AG09309 (cell line): ENCODE data around the gene NUDT14.

Source experiments
- DNase-seq: peaks from one replicate; pipeline ENCODE4 v3.0.0-alpha.2; 2010; ENCODE audit warnings: low read depth
- H3K4me3 ChIP-seq: 2 replicates; pipeline ENCODE4 v1.5.1; 2011; ENCODE audit warnings: mild to moderate bottlenecking, low read depth, low read length, moderate library complexity; ENCODE audit not compliant: control insufficient read depth
- TF ChIP-seq, protein P1 (sequence below): IDR thresholded peaks from 2 replicates; pipeline ENCODE4 v1.5.1; 2011; ENCODE audit warnings: mild to moderate bottlenecking, low read depth, low read length, inconsistent platforms; ENCODE audit not compliant: insufficient read depth, control insufficient read depth; ENCODE audit errors: missing control alignments

The NUDT14 gene

DNA sequence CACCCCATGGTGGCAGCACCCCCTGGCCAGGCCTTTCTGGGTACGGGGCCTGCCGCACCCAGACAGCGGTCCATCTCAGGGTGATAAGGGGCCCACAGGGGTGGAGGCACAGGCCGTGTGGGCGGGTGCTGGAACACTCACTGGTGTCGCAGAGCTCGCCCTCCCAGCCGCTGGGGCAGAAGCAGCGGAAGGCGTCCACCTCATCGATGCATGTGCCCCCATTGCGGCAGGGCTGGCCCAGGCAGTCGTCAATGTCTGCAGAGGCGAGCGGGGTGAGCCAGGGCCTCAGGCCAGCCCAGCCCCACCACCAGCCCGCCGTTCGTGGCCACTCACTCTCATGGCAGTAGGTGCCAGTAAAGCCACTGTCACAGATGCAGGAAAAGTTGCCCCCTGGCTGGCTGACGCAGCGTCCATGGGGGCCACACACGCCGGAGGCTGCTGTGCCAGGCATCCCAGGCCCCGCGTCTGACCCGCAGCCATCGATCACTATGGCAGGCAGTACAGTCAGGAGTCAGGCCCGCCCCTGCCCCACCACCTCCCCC lies 32.4 kb downstream of the NUDT14 start:
- TF ChIP-seq, protein P1, sequence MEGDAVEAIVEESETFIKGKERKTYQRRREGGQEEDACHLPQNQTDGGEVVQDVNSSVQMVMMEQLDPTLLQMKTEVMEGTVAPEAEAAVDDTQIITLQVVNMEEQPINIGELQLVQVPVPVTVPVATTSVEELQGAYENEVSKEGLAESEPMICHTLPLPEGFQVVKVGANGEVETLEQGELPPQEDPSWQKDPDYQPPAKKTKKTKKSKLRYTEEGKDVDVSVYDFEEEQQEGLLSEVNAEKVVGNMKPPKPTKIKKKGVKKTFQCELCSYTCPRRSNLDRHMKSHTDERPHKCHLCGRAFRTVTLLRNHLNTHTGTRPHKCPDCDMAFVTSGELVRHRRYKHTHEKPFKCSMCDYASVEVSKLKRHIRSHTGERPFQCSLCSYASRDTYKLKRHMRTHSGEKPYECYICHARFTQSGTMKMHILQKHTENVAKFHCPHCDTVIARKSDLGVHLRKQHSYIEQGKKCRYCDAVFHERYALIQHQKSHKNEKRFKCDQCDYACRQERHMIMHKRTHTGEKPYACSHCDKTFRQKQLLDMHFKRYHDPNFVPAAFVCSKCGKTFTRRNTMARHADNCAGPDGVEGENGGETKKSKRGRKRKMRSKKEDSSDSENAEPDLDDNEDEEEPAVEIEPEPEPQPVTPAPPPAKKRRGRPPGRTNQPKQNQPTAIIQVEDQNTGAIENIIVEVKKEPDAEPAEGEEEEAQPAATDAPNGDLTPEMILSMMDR = no peak
- no peak for DNase-seq
- no peak overlapping the region for H3K4me3 ChIP-seq

DNA sequence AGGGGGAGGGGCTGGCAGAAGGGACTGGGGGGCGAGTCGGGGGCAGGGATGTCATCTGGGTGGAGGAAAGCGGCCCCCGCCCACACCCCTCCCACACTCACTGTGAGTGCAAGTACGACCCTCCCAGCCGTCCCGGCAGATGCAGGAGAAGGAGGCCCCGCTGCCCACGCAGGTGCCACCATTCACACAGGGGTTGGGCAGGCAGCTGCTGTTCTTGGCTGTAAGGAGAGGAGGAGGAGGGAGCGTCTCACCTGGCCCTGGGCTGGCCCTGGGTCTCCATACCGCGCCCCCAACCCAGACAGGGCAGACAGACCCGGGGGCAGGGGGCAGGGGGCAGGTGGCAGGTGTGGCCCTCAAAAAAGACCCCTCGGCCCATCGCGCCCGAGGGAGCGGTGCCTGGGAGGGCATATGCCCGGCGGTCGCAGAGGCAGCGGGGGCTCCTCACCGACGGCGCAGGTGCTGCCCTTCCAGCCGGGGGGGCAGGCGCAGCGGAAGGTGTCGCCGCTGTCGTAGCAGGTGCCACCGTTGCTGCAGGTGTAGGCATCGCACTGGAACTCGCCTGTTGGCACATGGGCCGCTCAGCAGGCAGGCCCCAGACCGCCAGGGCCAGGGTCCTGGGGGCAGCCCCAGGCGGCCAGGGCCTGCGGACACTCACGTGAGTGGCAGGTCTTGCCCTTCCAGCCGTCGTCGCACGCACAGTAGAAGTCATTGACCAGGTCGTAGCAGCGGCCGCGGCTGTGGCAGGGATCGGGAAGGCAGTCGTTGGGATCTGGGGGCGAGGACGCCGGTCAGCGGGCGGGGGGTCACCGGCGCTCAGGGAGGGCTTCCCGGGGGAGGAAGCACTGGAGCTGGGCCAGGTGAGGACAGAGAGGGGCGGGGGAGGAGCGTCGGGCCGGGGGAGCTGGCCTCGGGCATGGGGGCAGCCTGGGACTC lies 33.2 kb downstream of the NUDT14 start:
- no peak for DNase-seq
- TF ChIP-seq, protein P1 = no peak
- H3K4me3 ChIP-seq = no peak overlapping the region

DNA sequence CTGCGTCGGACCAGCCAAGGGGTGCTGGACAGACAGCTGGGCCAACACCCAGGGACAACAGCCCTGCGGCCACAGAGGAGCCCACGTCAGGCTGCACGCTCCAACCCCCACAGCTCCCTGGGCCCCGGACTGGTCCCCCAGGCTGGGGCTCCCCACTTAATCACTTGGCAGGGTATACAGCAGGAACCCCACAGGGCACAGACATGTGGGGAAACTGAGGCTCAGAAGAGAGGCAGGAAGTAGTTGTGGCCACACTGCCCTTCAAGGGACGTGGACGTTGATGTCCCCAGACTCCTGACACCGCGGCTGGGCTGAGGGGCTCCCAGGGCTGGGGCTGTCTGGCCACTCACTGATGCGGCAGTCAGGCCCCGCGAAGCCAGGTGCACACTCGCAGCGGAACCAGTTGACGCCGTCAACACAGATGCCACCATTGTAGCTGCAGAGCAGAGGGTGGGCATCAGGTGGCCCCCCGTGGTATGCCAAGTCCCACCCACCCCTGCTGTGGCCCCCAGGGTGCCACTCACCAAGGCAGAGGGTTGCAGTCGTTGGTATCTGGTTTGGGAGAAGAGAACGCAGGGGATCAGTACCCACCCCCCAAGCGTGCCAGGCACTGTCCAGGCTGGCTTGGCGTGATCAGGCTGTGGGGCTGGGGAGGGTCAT lies 34.0 kb downstream of the NUDT14 start:
- TF ChIP-seq, protein P1 = no peak
- no peak overlapping the region for H3K4me3 ChIP-seq
- DNase-seq = no peak

DNA sequence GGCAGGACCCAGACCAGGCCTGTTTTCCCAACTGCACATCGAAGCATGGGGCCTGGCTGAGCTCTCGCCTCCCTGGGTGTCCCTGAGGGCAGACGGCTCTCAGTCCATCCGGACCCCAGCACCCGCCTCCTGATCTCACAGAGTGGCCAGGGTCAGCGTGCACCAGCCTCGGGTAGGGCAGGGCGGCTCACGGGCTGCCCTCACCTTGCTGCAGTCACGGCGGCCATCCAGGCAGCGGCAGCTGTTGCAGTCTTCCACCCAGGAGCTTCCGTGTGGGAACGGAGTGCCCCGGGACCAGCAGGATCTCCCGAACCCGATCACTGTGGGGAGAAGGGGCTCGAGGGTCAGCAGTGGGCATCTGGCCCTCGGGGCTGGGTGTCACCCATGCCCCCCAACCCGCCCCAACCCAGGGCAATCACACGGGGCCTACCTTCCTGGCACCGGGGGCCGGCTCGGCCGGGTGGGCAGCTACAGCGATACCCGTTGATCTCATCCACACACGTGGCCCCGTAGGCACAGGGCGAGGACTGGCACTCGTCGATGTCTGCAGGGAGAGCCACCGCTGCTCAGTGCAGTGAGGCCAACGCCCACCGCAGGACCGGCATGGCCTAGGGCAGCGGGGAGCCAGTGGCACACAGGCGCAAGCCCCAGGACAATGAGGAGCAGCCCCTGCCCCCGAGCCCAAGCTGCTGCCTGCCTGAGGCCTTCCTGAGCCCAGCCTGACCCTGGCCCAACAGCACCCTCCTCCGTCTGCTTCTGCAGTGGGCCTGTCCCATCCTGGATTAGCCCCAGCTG lies 34.7 kb downstream of the NUDT14 start:
- DNase-seq = no peak
- no peak overlapping the region for H3K4me3 ChIP-seq
- TF ChIP-seq, protein P1 = no peak

DNA sequence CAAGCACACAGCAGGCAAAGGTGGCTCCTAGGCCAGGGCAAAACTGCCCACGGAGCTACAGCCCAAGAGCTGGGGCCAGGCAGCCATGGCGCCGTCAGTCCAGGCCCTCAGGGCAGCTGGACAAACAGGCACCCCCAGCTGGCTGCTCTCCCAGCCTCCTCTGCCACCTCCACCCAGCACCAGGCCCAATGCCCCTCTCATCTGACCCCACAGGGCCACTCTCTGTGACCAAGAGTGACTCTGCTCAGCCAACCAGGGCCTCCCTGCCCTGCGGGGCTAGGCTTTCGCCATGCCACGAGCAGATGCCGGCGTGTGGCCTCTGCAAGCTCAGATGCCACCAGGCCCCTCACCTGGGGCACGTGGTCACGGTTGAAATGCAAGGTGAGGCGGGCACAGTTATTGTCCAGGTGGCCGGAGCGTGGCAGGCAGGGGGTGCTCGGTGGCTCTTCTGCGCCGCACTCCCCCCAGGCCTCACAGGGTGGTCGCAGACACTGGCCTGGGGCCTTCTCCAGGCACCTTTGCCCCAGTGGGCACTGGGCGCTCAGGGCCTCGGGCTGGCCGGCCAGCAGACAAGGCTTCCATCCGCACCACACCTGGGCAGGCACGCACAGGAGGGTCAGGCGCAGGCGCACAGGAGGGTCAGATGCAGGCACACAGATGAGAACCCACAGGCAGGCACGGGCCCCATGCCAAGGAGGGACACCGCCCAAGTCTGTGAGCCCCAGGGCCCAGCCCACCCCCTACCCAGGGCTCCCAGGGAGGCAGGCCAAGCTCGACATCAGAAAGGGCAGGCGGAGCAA lies 35.5 kb downstream of the NUDT14 start:
- no peak for DNase-seq
- no peak overlapping the region for H3K4me3 ChIP-seq
- TF ChIP-seq, protein P1 = no peak
